Right atrium auricular region (tissue), 2 donors: ENCODE results near the gene MADCAM1. TPM values are rescaled to one million over a fixed set of nuclear protein-coding genes. Genes with fewer than 3 reads are reported as not detected.

Source experiments
- DNase-seq: peaks from one replicate; pipeline ENCODE4 v3.0.0-alpha.2; 2019; ENCODE audit warnings: low spot score
- H3K27ac ChIP-seq, 2 donors: fragments of 200-600 bp; sonication (generic); 1 replicate in 1 of 2; 2 replicates in 1 of 2; pipeline ENCODE4 v1.5.1; 2016 to 2019
- H3K27me3 ChIP-seq, 2 donors: fragments of 200-600 bp; sonication (generic); one replicate each; pipeline versions ENCODE4 v1.5.1 to v1.6.0; 2017 to 2019
- H3K36me3 ChIP-seq: fragments of 200-600 bp; sonication (generic); one replicate; pipeline ENCODE4 v1.5.1; 2016
- H3K4me1 ChIP-seq, 2 donors: fragments of 200-600 bp; sonication (generic); one replicate each; pipeline versions ENCODE4 v1.5.1 to v1.6.0; 2017 to 2019
- H3K4me3 ChIP-seq, 2 donors: fragments of 200-600 bp; sonication (generic); 1 replicate in 1 of 2; 2 replicates in 1 of 2; pipeline ENCODE4 v1.5.1; 2017 to 2019; ENCODE audit warnings: mild to moderate bottlenecking in 1 of 2, moderate library complexity in 1 of 2
- H3K9me3 ChIP-seq, 2 donors: fragments of 200-600 bp; sonication (generic); one replicate each; pipeline ENCODE4 v1.5.1; 2019
- total RNA-seq, 2 donors: library from RNA; depleted of rRNA; stranded (reverse); fragments of >200 nt; gene quantifications; one replicate each; pipeline ENCODE4 v1.1.0, GENCODE V29; 2016
- TF ChIP-seq, protein P1 (sequence below), 2 donors: fragments of 200-600 bp; sonication (generic); IDR thresholded peaks; one replicate each; pipeline ENCODE4 v1.5.1; 2019; ENCODE audit warnings: antibody characterized with exemption in 2 of 2

Gene MADCAM1
- total RNA-seq, 2 donors from 2014 or later = not detected

DNA sequence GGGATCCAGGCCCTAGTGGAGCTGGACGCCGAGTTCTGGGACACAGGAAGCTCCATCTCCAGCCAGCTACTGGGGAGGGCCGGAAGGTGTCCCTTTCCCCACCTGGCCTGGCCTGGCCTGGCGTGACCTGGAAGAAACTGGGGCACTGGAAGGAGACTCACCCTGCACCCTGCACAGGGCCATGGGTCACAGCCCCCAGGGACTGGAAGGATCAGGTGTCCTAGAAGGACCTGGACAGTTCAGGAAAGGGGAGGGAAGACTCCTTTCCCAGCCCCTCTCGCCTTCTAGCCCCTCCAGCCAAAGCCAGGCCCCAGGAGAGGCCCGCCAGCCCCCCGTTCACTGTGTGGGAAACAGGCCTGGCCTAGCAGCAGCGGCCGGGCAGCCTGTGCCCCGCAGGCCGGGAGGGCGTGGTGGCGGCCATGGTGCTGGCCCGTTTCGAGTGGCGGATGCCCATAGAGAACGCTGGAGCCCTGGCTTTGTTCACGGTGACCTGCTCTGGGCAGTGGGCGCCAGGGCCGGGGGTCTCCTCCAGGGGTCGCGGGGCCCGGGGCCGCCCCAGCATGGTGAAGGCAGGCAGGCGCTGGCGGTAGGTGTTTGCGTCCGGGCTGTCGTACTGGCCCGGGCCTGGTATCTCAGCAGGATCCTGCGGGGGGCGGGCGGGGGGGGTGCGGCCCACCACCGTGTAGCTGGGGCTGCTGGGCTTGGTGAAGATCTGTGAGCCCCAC, 32.6 kb upstream of the MADCAM1 start:
- DNase-seq = no peak
- TF ChIP-seq, protein P1, sequence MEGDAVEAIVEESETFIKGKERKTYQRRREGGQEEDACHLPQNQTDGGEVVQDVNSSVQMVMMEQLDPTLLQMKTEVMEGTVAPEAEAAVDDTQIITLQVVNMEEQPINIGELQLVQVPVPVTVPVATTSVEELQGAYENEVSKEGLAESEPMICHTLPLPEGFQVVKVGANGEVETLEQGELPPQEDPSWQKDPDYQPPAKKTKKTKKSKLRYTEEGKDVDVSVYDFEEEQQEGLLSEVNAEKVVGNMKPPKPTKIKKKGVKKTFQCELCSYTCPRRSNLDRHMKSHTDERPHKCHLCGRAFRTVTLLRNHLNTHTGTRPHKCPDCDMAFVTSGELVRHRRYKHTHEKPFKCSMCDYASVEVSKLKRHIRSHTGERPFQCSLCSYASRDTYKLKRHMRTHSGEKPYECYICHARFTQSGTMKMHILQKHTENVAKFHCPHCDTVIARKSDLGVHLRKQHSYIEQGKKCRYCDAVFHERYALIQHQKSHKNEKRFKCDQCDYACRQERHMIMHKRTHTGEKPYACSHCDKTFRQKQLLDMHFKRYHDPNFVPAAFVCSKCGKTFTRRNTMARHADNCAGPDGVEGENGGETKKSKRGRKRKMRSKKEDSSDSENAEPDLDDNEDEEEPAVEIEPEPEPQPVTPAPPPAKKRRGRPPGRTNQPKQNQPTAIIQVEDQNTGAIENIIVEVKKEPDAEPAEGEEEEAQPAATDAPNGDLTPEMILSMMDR (IDR thresholded peaks at IDR 0.05) = no peak
- no peaks in the 10 kb centered on the region for H3K27me3 ChIP-seq
- H3K36me3 ChIP-seq = no peaks in the 10 kb centered on the region
- no peak overlapping the region for H3K27ac ChIP-seq
- H3K9me3 ChIP-seq = no peaks in the 10 kb centered on the region
- peaks cover 0 to 19% of the 10 kb centered on the region in 2 donors for H3K4me1 ChIP-seq
- no peak overlapping the region for H3K4me3 ChIP-seq

DNA sequence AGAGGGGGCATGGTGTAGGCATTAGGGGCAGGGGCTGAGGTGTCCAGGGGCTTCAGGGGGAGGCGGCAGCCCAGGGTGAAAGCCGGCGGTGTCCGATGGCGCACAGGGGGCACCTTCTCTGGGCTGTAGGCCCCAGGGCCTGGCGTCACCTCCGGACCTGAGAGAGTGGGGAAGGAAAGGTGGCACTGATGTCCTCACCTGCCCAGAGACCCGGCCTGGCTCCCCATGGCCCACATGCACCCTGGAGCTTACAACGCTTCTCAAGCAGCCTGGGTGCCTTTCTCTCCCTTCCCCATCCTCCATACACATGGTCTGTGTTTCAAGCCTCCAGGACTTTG, 32.1 kb upstream of the MADCAM1 start:
- no peaks in the 10 kb centered on the region for H3K27me3 ChIP-seq
- H3K27ac ChIP-seq = no peak overlapping the region
- H3K9me3 ChIP-seq = no peaks in the 10 kb centered on the region
- TF ChIP-seq, protein P1 (IDR thresholded peaks at IDR 0.05) = no peak
- DNase-seq = no peak
- no peak overlapping the region for H3K4me3 ChIP-seq
- no peaks in the 10 kb centered on the region for H3K36me3 ChIP-seq
- H3K4me1 ChIP-seq = peaks cover 0 to 19% of the 10 kb centered on the region in 2 donors

DNA sequence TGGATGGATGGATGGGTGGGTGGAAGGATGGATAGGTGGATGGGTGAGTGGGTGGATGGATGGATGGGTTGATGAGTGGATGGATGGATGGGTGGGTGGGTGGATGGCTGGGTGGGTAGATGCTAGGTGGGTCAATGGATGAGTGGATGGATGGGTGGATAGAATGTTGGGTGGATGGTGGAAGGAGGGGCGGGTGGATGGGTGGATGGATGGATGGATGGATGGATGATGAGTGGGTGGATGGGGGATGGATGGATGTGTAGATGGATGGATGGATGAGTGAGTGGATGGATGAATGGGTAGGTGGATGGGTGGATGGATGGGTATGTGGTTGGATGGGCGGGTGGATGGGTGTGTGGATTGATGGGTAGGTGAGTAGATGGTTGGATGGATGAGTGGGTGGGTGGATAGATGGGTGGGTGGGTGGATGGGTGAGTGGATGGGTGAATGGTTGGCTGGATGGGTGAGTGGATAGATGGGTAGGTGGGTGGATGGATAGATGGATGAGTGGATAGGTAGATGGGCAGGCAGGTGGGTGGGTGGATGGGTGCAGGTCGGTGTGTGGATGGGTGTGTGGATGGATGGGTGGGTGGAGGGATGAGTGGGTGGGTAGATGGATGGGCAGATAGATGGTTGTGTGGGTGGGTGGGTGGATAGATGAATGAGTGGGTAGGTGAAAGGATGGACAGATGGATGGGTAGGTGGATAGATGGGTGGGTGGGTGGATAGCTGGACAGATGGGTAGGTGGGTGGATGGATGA, 31.1 kb upstream of the MADCAM1 start:
- Histone ChIP-seq H3K27me3 (no peaks in the 10 kb centered on the region), H3K9me3 (no peaks in the 10 kb centered on the region), H3K27ac (no peak overlapping the region), H3K36me3 (no peaks in the 10 kb centered on the region), H3K4me1 (peaks cover 0 to 12% of the 10 kb centered on the region in 2 donors), H3K4me3 (no peak overlapping the region)
- no peak for DNase-seq
- TF ChIP-seq, protein P1 (IDR thresholded peaks at IDR 0.05) = no peak

DNA sequence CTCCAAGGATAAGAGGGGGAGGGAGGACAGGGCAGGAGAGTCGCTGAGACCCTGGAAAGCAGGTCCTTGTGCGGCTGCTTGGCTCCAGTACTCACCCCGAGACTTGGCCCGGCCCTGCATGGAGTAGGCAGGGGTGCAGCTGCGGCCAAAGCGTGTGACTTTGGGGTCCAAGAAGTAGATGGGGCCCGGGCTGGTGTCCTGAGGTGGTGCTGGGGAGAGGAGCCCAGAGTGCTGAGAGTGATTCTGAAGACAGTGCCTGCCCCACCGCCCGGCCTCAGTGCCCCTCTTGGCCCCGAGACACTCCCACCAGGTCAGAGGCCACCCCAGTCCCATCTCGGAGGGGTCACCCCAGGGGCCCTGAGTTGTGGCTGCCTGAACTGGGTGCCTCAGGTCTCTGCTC, 28.7 kb upstream of the MADCAM1 start:
- TF ChIP-seq, protein P1 (IDR thresholded peaks at IDR 0.05) = no peak
- H3K36me3 ChIP-seq = no peaks in the 10 kb centered on the region

DNA sequence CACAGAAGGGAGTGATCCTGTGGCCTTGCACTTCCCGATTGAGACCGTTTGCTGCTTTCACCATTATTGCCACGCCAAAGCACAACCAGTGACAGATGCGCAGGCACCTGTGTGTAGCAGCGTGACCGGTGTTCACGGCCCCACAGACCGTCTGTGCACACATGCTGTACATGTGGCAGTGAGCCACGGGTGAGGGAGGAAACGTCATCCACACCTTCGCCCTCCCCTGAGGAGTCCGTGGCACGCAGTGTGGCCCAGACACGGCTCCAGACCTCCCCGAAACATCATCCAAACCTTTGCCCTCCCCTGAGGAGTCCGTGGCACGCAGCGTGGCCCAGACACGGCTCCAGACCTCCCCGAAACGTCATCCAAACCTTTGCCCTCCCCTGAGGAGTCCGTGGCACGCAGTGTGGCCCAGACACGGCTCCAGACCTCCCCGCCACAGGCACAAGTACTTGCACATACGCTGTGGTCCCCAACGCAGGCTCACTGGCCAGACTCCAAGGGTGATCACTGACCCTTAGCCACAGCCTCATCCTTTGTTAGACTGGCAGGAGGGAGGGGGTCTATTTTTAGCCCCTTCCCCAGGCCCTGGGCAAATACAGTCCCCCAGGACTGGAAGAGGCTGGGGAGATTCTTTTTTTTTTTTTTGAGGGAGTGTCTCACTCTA, 27.6 kb upstream of the MADCAM1 start:
- no peaks in the 10 kb centered on the region for H3K27me3 ChIP-seq
- DNase-seq = no peak
- TF ChIP-seq, protein P1 (IDR thresholded peaks at IDR 0.05) = no peak
- H3K36me3 ChIP-seq = no peaks in the 10 kb centered on the region
- H3K4me3 ChIP-seq = no peak overlapping the region
- no peak overlapping the region for H3K27ac ChIP-seq
- no peaks in the 10 kb centered on the region for H3K9me3 ChIP-seq
- no peaks in the 10 kb centered on the region for H3K4me1 ChIP-seq

More for the DNA sequence above, 28.7 kb upstream of the MADCAM1 start:
- no peaks in the 10 kb centered on the region for H3K4me1 ChIP-seq
- no peaks in the 10 kb centered on the region for H3K9me3 ChIP-seq
- no peak for DNase-seq
- no peaks in the 10 kb centered on the region for H3K27me3 ChIP-seq
- H3K4me3 ChIP-seq = no peak overlapping the region
- no peak overlapping the region for H3K27ac ChIP-seq
